Stimulated activated CD4-positive, alpha-beta T cell treated with anti-CD3 and anti-CD28 coated beads, TNF-alpha, amount 100 ng/mL, for 24 hours (primary cell): ENCODE data around the gene BIRC7.
A peak's percentile ranks its signal among the peaks of the same experiment; 100 is the strongest.
"Not testable (repeated sequence)": the region's sequence is repeated elsewhere in the genome, so short reads cannot be mapped to it uniquely, and the experiment has no call there.

Source experiments
- DNase-seq, 3 experiments: peaks; one replicate each; pipeline ENCODE4 v3.0.0-alpha.2; 2020; ENCODE audit warnings: low read depth in 3 of 3

The BIRC7 gene

DNA sequence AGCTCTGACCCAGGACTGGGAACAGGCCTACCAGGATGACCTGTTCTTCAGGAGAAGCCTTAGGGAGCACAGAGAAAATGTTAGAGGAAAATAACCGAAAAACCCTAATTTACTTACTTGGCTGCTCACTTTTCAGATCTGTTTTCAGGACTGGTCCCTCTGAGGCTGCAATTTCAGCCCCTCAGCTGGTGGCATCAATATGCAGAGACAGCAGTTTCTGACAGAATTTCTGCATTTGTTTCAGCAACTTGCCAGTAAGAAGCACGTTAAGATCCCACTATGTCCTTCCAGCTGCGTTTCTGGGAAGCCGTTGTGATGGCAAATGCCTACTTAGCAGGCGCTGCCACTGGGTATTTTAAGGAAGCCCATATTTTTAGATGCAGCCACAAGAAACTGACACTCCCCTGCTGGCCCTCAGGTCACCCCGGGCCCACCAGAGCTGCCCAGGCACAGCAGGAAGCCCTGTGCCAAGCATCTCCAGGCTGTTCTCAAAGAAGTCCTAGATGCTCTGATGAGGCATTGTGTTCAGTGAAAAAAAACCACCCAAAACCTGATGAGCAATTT lies 27.3 kb upstream of the BIRC7 start:
- DNase-seq = no peak

DNA sequence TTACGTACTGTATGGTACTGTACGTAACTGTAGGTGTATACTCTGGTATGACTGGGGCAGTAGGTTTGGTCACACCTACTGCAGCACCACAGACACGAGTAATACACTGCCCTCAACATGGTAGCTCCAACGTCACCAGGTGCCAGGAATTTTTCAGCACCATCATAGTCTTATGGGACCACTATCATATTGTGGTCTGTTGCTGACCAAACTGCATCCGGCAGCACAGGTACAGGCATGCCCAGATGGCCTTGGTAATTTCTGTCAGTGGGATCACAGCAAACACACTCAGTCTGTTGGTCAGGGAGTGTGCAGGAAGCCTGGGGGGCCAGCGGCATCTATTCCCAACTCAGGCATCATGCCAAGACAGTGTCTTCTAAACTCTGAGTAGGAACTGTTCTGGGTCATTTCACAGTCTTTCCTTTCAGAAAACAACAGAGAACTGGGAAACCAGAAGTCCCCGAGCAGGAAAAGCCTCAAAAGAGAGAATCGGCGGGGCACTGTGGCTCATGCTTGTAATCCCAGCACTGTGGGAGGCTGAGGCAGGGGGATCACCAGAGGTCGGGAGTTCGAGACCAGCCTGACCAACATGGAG lies 25.6 kb upstream of the BIRC7 start:
- DNase-seq = no peak

DNA sequence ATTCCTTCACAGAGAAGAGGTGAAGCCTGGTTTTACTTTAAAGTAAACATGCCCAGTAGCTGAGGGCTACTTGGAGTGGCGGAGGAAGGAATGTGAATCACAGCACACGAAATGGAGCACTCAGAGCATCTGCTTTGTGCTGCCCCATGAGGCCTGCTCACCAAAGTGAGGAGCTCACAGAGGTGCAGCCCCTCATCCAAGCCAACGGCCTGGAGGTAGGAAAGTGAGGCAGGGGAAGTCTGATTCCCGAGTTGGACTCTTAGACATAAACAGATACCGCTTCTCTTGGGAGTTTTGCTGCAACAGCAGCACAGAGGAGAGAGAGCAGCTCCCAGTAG lies 23.3 kb upstream of the BIRC7 start:
- DNase-seq = no peak

DNA sequence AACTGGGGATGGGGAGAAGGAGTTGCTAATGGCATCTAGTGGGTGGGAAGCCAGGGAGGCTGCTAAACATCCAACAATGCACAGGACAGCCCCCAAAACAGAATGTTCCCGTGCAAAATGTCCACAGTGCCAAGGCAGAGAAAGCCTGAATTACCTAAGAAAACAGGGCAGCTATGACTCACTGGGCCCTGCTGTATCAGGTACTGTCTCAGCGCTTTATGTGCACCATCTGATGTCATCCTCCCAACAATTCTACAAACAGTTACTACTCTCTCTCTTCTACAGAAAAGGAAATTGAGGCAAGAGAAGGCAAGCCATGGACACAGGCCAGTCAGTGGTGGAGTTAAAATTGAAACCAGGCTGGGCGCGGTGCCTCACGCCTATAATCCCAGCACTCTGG lies 22.9 kb upstream of the BIRC7 start:
- no peak for DNase-seq

DNA sequence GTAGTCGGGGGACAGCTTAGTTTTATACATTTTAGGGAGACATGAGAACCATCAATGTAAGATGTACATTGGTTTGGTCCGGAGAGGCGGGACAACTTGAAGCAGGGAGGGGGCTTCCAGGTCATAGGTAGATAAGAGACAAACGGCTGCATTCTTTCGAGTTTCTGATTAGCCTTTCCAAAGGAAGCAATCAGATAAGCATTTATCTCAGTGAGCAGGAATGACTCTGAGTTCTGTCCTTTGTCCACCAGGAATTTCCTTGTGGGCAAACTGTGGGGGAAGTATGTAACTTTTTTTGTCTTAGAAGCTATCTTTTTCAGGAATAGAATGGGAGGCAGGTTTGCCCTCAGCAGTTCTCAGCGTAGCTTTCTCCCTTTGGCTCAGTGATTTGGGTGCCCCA lies 21.2 kb upstream of the BIRC7 start:
- DNase-seq = no peak

DNA sequence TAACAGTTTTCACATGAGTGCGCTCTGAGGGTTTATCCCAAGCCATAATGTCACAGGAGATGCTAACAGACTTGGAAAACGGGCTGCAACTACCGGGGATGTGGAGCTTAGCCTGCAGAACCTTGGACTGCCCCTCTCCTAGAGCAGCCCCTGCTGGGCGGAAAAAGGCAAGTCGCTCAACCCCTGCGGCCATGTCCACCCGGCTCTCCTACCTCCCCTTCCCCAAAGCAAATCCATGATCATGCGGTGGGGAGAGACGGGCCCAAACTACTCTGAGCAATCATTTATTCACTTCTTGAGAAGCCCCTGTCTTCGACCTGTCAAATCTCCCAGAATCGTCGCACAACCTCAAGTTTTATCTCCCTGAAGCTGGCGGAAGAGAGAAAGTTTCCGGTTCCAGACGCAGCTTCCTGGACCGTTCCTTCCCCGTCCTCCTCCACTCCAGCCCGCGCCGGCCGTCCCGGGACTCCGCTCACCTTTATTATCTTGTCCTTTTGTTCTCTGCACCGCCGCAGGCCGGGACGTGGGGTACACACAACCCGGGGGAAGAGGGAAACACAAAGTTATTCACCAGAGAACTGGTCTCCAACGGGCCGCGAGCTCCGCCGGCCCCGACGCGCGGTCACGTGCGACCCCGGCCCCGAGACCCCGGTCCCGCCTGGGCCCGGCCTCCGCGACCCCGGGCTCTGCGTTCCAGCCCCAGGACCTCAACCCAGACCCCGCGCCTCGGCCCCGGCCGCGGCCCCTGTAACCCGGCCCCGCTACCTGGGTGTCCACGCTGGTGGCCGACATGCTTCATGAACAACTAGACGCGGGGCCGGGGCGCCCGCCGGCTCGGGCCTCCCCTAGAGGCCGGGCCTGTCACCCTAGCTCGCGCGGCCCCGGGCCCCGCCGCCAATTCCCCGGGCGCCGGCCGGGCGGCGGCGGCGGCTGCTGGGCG lies 20.3 kb upstream of the BIRC7 start:
- peak in 1 of 3 experiments; percentile 12 for DNase-seq

DNA sequence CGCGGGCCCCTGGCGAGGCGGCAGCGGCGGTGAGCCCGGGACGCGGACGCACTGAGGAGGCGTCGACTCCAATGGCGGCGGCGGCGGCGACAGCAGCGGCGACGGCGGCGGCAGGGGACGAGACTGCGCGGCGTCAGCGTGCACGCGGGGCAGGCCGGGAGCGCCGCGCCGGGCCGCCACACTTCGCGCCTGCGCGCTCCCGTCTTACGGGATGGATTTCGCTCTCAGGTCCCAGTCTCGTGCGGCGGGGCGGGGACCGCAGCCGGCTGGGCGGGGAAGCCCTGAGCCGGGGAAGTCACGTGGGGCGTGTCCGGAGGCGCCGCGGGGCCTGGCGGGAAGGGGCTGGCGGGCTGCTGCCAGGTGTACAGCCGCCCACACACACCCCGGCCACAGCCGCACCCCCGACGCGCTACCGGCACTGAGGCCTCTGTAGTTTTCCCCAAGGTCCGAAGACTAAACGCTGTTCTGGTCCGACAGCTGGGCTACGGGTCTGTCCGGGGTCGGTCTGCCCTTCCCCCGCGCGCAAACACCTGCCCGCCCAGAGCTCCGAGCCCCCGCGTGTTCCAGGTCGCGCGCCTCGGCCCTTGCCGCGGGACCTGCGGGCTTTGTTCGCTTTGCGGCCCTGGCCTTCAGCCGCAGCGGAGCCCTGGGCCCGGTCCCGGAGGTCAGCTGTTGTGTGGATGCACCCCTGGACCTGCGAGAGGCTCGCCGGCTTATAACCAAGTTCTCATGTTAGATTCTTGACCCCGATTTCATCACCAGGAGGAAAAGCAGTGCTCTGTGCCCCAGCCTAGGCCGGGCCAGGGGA lies 19.5 kb upstream of the BIRC7 start, which contains the start of gene YTHDF1:
YTHDF1 (minus strand) TSS at position 91 of the 808 bp plus-strand sequence. CDS start 239 bp downstream, outside the sequence.
- peak; percentile 88 to 96 (median 94) for DNase-seq

DNA sequence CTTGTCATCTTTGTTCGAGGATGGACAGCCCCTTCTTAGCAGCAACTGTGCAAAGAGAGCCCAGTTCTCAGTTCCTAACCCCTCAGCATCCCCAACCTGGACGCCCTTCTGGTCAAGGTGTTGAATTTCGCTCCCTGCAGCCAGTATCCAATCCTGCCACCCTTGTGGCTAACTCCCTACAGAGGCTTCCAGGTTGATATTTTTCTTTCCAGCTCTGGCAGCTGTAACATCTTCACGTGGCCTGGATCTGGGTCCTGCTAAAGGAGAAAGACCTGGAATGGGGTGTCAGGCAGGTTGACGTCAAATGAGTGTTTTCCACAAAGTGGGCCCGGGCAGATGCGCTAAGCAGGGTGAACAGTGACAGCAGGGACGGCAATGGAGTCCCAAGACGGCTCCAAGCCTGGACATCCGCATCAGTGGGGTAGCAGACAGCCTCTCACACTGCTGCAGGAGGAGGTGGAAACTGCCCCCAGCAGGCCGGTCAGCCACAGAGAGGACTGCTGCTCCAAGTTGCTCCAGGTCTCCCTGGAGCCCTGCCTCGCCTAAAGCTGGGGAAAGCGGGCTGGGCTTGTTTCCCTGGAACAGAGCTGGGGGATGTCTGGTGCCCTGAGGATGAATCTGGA lies 18.7 kb upstream of the BIRC7 start:
- DNase-seq = no peak

DNA sequence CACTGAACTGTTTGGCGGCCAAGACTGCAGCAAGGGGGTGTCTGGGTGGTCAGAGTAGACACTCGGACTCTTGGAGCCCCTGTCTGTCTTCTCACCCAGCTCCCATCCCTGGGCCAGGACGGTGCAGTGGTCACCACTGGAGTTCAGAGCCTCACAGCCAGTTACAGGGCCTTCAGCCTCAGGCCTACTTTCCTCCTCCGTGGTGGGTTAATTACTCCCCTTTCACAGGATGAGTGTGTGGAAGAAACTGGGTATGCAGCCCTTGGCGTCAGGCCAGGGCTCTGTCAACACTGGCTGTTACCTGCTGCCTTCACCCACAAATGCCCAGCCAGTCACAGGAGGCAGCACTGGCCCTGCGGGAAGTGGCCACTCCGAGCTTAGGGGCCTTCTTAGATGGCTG lies 18.0 kb upstream of the BIRC7 start:
- no peak for DNase-seq

DNA sequence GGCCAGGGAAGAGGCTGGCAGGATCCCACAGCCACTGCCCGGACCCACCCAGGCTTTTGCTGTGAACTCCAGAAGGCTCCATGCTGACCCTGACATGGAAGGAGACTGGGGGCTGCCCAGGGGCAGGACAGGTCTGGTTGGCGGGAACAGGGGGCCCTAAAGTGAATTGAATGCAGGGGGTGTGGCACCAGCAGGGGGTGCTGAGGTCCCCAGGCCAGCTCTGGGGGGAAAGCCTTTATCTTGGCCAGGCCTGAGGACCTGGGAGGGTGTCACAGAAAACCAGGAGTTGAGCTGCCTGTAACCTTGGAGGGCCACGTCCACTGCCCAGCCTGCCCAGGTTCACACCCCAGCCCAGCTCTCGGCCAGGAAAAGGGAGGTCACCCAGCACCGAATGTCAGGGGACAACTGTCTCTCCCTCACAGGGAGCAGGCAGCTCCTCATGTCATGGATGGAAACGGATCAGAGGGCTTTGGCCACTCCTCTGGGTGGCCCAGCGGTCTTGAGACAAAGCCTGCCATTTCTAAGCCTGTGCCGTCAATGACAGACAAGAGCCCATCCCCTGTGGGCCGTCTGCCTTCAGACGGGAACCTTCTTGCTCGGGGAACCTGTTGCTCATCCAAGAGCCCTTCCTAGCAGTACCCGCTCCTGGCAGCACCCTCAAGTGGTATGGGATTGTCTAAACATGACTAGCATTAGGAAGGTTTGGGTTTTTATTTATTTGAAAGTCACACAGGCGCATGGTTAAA lies 16.8 kb upstream of the BIRC7 start:
- no peak for DNase-seq

DNA sequence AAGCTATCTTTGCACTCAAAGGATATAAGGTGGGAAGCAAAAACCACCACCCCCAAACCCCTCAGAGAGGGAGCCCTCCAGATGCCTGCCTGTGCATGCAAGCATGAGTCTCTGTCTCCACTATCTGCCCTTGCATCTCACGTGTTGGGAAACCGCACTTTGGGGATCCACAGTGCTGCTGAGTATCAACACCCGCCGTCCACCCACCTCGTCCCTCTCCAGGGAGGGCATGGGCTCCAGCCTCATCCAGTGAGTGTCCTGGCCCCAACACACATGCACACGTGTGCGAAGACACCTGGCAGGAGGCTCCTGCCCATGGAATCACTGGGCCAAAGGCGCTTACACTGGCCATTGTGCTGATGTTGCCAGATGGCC lies 16.3 kb upstream of the BIRC7 start:
- DNase-seq = no peak

DNA sequence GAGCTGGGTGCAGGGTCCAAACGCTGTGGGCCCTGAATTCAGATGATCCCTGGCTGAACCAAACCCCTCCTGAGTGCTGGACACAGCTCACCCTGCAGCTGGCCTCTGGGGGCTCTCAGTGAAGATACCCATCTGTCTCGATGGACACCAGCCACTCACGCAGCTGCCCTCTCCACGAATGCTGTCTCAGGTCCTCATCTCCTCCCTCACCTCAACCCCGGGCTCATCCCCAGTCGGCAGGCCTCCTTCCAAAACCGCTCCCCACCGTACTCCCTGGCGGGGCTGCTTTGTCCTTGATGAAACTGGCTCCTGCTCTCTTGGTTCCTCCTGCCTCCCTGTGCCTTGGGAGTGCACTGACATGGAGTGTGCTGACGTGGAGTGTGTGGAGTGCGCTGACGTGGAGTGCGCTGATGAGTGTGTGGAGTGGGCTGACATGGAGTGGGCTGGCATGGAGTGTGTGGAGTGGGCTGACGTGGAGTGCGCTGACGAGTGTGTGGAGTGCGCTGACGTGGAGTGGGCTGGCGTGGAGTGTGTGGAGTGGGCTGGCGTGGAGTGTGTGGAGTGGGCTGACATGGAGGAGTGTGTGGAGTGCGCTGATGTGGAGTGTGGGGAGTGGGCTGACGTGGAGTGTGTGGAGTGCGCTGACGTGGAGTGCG lies 15.7 kb upstream of the BIRC7 start:
- no peak for DNase-seq

DNA sequence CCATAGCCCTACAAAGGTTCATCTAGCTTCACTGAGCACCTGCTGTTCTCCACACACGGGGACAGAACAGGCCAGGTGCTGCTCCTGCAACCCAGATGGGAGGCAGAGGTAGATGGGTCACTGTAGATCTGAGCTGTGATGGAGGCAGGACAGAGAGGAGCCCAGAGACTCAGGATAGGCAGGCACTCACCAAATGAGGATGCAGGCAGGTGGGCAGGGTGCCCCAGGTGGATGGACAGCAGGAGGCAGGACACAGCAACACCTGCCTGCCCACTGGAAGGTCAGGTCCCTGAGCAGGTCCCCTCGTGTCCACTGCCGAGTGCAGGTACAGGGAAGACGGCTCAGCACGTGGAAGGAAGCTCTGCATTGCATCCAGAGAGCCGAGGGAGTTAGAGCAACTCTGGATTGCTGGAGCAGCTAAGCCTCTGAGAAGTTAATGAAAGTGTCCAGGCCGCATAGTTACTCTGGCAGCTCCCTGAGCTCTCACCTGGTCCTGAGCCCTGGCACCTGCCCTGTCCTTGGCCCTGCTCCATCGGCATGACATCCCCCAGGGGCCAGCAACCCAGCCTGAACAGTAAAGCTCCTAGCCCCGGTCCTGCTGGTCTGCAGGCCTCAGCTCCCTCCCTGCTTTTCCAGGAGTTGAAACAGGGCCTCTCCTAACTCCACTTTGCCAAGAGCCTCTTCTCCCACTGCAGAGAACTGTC lies 14.9 kb upstream of the BIRC7 start:
- no peak for DNase-seq

DNA sequence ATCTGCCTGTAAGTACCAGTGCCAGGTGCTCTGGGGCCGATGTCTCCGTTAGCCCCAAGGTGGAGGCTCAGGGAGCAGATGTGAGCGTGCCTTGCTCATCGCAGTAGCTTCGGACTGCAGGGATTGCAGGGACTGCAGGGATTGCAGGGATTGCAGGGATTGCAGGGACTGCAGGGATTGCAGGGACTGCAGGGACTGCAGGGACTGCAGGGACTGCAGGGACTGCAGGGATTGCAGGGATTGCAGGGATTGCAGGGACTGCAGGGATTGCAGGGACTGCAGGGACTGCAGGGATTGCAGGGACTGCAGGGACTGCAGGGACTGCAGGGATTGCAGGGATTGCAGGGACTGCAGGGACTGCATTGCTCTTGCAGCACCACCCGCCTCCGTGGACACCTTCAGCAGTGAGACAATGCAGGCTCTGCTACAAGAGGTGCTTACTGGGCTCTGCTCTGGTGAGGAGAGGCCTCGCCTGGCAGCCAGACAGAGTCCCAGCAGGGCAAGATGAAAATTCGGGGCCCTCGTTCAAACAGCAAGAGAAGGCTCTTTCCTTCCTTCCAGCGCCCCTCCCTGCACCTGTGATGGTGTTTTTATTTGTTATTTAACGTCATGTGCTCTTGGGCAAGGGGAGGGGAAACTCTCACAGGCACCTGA lies 14.2 kb upstream of the BIRC7 start:
- DNase-seq = not testable (repeated sequence)

DNA sequence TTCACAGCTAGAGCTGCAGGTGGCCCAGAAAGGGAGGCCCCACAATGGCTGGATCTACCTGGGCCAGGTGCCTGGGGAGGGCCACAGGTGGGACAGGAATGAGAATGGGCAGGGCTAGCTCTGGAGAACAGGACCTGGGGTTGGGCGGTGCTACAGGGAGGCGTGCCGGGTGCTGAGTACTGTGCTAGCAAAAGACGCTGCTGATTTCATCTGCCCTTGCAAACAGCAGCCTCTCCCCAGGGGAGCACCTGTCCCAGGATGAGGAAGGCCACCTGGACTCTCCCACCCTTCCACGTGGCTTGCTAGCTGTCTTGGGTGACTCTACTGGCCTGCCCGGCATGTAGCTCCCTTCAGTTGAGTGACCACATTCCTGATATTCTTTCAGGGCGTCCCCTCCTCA lies 13.2 kb upstream of the BIRC7 start:
- DNase-seq = no peak

DNA sequence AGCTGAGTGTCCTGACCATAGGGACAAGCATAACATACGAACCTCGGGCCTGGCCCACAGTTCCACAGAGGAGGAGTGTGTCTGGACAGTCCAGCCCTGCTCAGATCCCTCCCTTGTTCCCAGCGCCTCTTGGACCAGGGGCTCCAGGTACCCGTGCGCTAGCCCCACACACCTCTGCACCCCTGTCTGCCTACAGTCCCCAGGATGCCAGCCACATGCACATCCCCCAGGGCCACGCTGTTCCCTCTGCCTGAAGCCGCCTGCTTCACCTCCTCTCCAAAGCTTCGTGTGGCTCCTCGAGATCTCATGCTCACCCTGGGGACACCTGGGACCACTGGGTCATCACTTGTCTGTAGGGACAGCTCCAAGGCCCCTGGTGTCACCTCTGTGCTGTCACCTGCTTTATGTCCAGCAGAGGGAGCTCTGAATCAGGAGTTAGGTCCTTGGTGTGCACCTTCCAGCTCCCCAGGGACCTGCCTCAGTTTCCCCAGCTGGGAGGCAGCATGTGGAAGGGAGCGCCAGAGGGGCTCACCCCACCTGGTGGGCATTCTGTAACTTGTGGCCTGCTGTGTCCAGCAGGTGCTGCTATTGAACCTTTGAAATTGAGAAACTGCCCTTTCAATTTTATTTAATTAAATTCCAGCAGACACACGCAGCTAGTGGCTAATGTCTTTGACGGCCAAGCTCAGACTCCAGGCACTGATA lies 12.4 kb upstream of the BIRC7 start:
- peak; percentile 22 to 29 (median 26) for DNase-seq

DNA sequence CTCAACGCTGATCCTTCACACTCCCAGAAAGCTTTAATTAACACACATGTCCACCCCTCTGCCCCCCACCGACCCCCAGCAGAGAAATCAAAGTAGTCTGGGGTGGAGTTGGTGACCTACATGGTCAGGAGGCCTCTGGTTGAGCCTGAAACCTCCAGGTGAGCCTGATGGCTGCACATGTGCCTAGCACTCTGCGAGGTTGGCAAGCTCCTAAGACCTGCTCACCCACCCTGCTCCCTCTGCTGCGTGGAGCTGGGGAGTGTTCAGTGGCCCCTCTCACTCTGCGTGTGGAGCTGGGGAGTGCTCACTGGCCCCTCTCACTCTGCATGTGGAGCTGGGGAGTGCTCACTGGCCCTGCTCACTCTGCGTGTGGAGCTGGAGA lies 11.9 kb upstream of the BIRC7 start:
- DNase-seq = no peak

DNA sequence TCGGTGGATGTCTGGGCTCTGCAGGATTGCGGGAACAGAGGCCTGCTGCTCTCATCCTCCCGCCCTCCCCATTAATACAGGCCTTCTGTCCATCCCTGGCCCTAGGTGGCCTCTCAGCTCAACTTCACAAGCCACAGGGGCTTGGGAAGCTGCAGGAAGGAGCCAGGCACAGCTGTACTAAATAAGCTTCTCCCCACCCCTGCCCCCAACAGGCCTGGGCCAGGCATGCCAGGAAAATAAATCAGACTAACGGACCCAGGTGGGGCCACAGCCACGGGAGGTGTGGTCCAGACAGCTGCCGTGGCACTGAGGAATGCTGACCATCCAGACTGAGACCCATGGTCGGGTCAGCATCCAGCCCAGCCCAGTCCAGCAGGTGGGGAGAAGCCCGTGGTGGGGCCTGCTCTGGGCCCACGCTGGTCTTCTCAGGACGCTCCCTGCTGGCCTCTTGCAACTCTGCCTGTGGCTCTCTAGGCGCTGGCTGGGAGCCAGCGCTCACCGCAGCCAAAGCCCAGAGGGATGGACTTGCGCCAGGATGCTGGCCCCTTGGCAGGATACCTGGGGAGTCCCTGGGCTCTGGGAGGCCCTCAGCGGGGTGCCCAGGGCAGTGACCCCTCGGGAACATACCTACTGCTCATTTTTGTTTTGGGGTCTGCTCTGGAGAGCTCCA lies 11.2 kb upstream of the BIRC7 start:
- no peak for DNase-seq
